Fibroblast of peridontal ligament (primary cell): ENCODE measurements around the gene CCNDBP1.

Experiments used
- DNase-seq: peaks from one replicate; pipeline ENCODE4 v3.0.0-alpha.2; 2010; ENCODE audit errors: extremely low read depth

CCNDBP1 gene

DNA sequence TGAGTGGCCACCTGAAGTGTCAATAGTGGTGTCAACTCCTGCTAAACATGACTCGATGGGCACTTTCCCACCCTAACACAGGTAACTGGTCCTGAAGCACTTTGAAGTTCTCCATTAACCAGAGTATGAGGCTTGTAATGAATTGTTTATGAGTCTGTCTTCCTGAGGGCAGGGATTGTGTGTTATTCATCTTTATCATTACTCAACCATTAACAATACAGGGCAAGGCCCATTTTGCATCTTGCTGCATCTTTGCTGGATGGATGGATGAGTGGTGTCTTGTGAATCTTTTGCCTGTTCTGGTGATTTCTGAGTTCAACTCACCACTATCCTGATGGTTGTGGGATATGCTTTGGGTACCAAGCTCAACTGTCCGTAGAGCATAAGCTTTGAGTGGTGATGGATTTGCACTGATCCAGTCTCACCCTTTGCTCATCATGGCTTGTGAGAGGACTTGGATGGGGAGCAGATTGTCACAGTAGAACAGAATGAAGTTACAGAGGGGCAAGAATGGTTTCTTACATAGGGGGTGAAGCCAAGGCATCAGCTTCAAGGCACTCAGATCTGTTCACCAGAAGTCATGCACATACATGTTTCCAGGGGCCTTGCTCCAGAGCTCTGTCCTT, 57.9 kb downstream of the CCNDBP1 start:
- no peak for DNase-seq

DNA sequence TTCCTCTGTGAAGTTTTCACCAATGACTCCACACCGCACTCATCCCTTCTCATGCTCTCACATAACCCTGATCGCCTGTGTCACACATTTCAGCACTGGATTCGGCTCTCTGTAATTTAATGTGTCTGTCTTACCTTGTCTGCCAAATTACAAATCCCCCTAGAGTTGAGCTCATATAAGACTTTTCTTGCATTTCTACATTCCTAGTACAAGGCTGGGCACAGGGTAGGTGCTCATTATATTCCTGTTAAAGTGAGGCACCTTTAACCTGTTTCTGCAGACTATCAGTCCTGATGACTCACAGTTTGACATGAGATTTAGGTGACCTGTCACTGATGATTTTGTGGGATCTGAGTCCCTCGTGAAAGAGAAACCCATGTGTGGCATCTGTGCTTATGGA, 58.9 kb downstream of the CCNDBP1 start:
- no peak for DNase-seq

GRCh38 chr15:43246261-43246774, 61.1 kb downstream of the CCNDBP1 start:
- DNase-seq, result no peak
